K562 (cell line): ENCODE results near the gene RPTOR. TPM values are rescaled to one million over a fixed set of nuclear protein-coding genes. Genes with fewer than 3 reads are reported as not detected.

Experiments used
- ATAC-seq: fragments of 200-7000 bp; cut with Tn5 transposase; 3 replicates; pipeline ENCODE4 v1.9.1; 2020; ENCODE audit warnings: moderate library complexity
- BruUV-seq: library from RNA; stranded (reverse); fragments of 400-500 nt; replicated peaks from 2 replicates; lab custom pipeline; 2021; lab: Mats Ljungman, UMichigan
- CTCF ChIA-PET: fragments of 300-600 bp; formaldehyde crosslinking; extraction: SDS; loops from one replicate; lab custom pipeline; 2021; ENCODE audit warnings: low intra/inter-chr PET ratio; lab: Yijun Ruan, JAX
- POLR2A ChIA-PET: fragments of 300-600, 350-650 bp; sonication (Branson Sonifier 250); formaldehyde crosslinking; extraction: SDS; loops from one replicate; lab custom pipeline; 2021; ENCODE audit warnings: antibody characterized with exemption, inconsistent platforms; lab: Yijun Ruan, JAX
- DNase-seq, 4 experiments: peaks; one replicate each; pipeline versions ENCODE4 v3.0.0 to v3.0.0-alpha.2; 2011 to 2018; ENCODE audit warnings: low spot score in 3 of 4, mixed read lengths in 3 of 4; ENCODE audit errors: extremely low read depth in 1 of 4
- FAIRE-seq: peaks from 2 replicates; lab custom pipeline; 2011; peaks lifted over from hg19 to GRCh38; lab: Jason Lieb, UNC
- H2AFZ ChIP-seq: 2 replicates; pipeline ENCODE4 v1.6.0; 2011; ENCODE audit warnings: low read depth, low read length, control low read depth, inconsistent platforms
- H3K27ac ChIP-seq: fragments of 200-600 bp; 3 replicates; pipeline ENCODE4 v1.8.0; 2011; ENCODE audit warnings: low read depth, mild to moderate bottlenecking, control low read depth, inconsistent platforms, low read length, moderate library complexity, mixed read lengths; ENCODE audit errors: extremely low read depth
- H3K27me3 ChIP-seq, 2 experiments: fragments of 300-600 bp in 1 of 2; 2 replicates in 1 of 2; 3 replicates in 1 of 2; pipeline versions ENCODE4 v1.6.0 to v1.8.0; 2011; ENCODE audit warnings: inconsistent platforms in 2 of 2, low read length in 2 of 2, mild to moderate bottlenecking in 1 of 2, mixed read lengths in 1 of 2, moderate library complexity in 1 of 2; ENCODE audit not compliant: control insufficient read depth in 2 of 2, insufficient read depth in 2 of 2
- H3K36me3 ChIP-seq: fragments of 300-600 bp; 3 replicates; pipeline ENCODE4 v1.8.0; 2011; ENCODE audit warnings: mild to moderate bottlenecking, low read length, inconsistent platforms; ENCODE audit not compliant: control insufficient read depth, insufficient read depth
- H3K4me1 ChIP-seq, 2 experiments: fragments of 200-600 bp in 1 of 2; replicated peaks in 1 of 2; 2 replicates in 1 of 2; 3 replicates in 1 of 2; pipeline versions ENCODE4 v1.5.1 to v1.8.0; 2011; ENCODE audit warnings: inconsistent platforms in 2 of 2, low read length in 2 of 2, mild to moderate bottlenecking in 1 of 2, mixed read lengths in 1 of 2, moderate library complexity in 1 of 2; ENCODE audit not compliant: control insufficient read depth in 2 of 2, insufficient read depth in 2 of 2
- H3K4me2 ChIP-seq: 2 replicates; pipeline ENCODE4 v1.6.1; 2011; ENCODE audit warnings: low read length, control low read depth, inconsistent platforms, mixed read lengths; ENCODE audit not compliant: insufficient read depth
- H3K4me3 ChIP-seq: fragments of 200-600 bp; sonication (generic), shearing (Covaris generic); 2 replicates; pipeline ENCODE4 v1.5.1; 2016; ENCODE audit warnings: control low read depth, inconsistent platforms
- H3K79me2 ChIP-seq: fragments of 200-600 bp; 3 replicates; pipeline ENCODE4 v1.8.0; 2011; ENCODE audit warnings: low read length, inconsistent platforms; ENCODE audit not compliant: control insufficient read depth, insufficient read depth
- H3K9ac ChIP-seq, 2 experiments: 2 replicates each; pipeline versions ENCODE4 v1.6.0 to v1.6.1; 2011; ENCODE audit warnings: low read depth in 2 of 2, low read length in 2 of 2, control low read depth in 1 of 2, inconsistent platforms in 1 of 2, mild to moderate bottlenecking in 1 of 2, mixed read lengths in 1 of 2; ENCODE audit not compliant: insufficient read depth in 1 of 2
- H3K9me1 ChIP-seq: one replicate; pipeline ENCODE4 v1.6.0; 2011; ENCODE audit warnings: inconsistent platforms, mild to moderate bottlenecking, low read length, moderate library complexity; ENCODE audit not compliant: control insufficient read depth, insufficient read depth
- H3K9me3 ChIP-seq: replicated peaks from 2 replicates; pipeline ENCODE4 v1.5.1; 2011; ENCODE audit warnings: low read depth, low read length, inconsistent platforms; ENCODE audit not compliant: control insufficient read depth, insufficient read depth
- H4K20me1 ChIP-seq: replicated peaks from 2 replicates; pipeline ENCODE4 v1.6.1; 2011; ENCODE audit warnings: low read length, inconsistent platforms, mixed read lengths; ENCODE audit not compliant: control insufficient read depth, insufficient read depth
- BRD4 ChIP-seq: fragments of 200-600 bp; sonication (generic); IDR thresholded peaks from 2 replicates; pipeline ENCODE4 v1.6.1; 2017; ENCODE audit warnings: inconsistent platforms
- CHD2 ChIP-seq: IDR thresholded peaks from 2 replicates; pipeline ENCODE4 v1.6.1; 2011; ENCODE audit warnings: low read depth, low read length
- CREB1 ChIP-seq, 2 experiments: sonication (generic) in 1 of 2; formaldehyde crosslinking in 1 of 2; IDR thresholded peaks; 2 replicates each; pipeline versions ENCODE4 v1.6.1 to v1.8.0; 2012 to 2022; ENCODE audit warnings: inconsistent platforms in 1 of 2, mild to moderate bottlenecking in 1 of 2, missing genetic modification reagents in 1 of 2, moderate library complexity in 1 of 2
- CREM ChIP-seq: IDR thresholded peaks from 2 replicates; pipeline ENCODE4 v1.6.1; 2014; ENCODE audit warnings: antibody characterized with exemption, low read depth
- HDAC3 ChIP-seq: fragments of 450-650 bp; IDR thresholded peaks from 2 replicates; pipeline ENCODE4 v1.6.1; 2018; ENCODE audit warnings: borderline replicate concordance, mild to moderate bottlenecking, moderate library complexity; ENCODE audit not compliant: partially characterized antibody
- LARP7 ChIP-seq: fragments of 450-650 bp; IDR thresholded peaks from 2 replicates; pipeline ENCODE4 v1.6.1; 2016
- MAZ ChIP-seq, 2 experiments: fragments of 450-650 bp in 1 of 2; sonication (generic) in 1 of 2; formaldehyde crosslinking; IDR thresholded peaks in 1 of 2; conservative IDR thresholded peaks in 1 of 2; 2 replicates each; pipeline versions ENCODE4 v1.4.0 to v1.5.0; 2020; ENCODE audit warnings: mild to moderate bottlenecking in 1 of 2, missing genetic modification reagents in 1 of 2
- MNT ChIP-seq, 2 experiments: fragments of 450-650 bp; conservative IDR thresholded peaks; 2 replicates each; pipeline ENCODE4 v1.6.1; 2017; ENCODE audit warnings: mild to moderate bottlenecking in 2 of 2, moderate library complexity in 2 of 2
- PCBP1 ChIP-seq: fragments of 200-400 bp; formaldehyde crosslinking; IDR thresholded peaks from 2 replicates; pipeline ENCODE4 v1.6.1; 2018; ENCODE audit warnings: mild to moderate bottlenecking, low read depth, low read length; ENCODE audit not compliant: poor library complexity, severe bottlenecking
- PURB ChIP-seq: sonication (generic); formaldehyde crosslinking; IDR thresholded peaks from 2 replicates; pipeline ENCODE4 v1.9.0; 2021; ENCODE audit warnings: low read depth, mild to moderate bottlenecking, missing genetic modification reagents
- RAD51 ChIP-seq: fragments of 450-650 bp; IDR thresholded peaks from 2 replicates; pipeline ENCODE4 v1.7.1; 2016; ENCODE audit warnings: low read depth, mild to moderate bottlenecking, borderline replicate concordance
- RBM39 ChIP-seq: fragments of 200-400 bp; formaldehyde crosslinking; optimal IDR thresholded peaks from 2 replicates; pipeline ENCODE3; 2018; ENCODE audit warnings: low read depth, low read length
- STAG1 ChIP-seq: sonication (generic); formaldehyde crosslinking; IDR thresholded peaks from 2 replicates; pipeline ENCODE4 v1.5.0; 2020; ENCODE audit warnings: missing genetic modification reagents, borderline replicate concordance
- TAF15 ChIP-seq: fragments of 200-400 bp; formaldehyde crosslinking; IDR thresholded peaks from 2 replicates; pipeline ENCODE4 v1.6.1; 2017; ENCODE audit warnings: mild to moderate bottlenecking, low read depth, low read length, moderate library complexity
- ZBTB26 ChIP-seq: fragments of 450-650 bp; formaldehyde crosslinking; IDR thresholded peaks from 2 replicates; pipeline ENCODE4 v1.4.0; 2022; ENCODE audit warnings: missing genetic modification characterization
- ZNF12 ChIP-seq: sonication (generic); formaldehyde crosslinking; IDR thresholded peaks from 2 replicates; pipeline ENCODE4 v1.4.0; 2020; ENCODE audit warnings: mild to moderate bottlenecking, missing genetic modification reagents
- ZNF436 ChIP-seq: fragments of 250-450, 450-650 bp; sonication (Bioruptor Pico); formaldehyde crosslinking; IDR thresholded peaks from 2 replicates; pipeline ENCODE4 v1.7.0; 2020; ENCODE audit warnings: mild to moderate bottlenecking
- ZNF57 ChIP-seq: fragments of 450-650 bp; formaldehyde crosslinking; IDR thresholded peaks from 2 replicates; pipeline ENCODE4 v1.4.0; 2020; ENCODE audit warnings: mild to moderate bottlenecking, moderate library complexity
- ZNF717 ChIP-seq: fragments of 250-450 bp; sonication (Bioruptor Pico); IDR thresholded peaks from 2 replicates; pipeline ENCODE4 v1.5.0; 2021
- WGBS: fragments of 100-300 bp; shearing (Covaris generic); methylation state at CpG from one replicate; pipeline ENCODE4 v1.1.6; 2016; ENCODE audit warnings: low coverage, mixed read lengths; ENCODE audit not compliant: insufficient coverage; ENCODE audit errors: missing lambda C conversion rate; 5-methylcytosine and 5-hydroxymethylcytosine counted together
- in situ Hi-C: fragments of 300-500 bp; cut with MboI; formaldehyde crosslinking; loops from 4 replicates; pipeline ENCODE4 v1.15.0; 2018; ENCODE audit warnings: inconsistent platforms, mixed read lengths
- intact Hi-C: fragments of 100-400 bp; cut with micrococcal nuclease; formaldehyde crosslinking; loops from 2 replicates; pipeline ENCODE4 v1.14.2; 2022
- polyA plus RNA-seq, 8 experiments: library from polyadenylated mRNA; depleted of rRNA in 4 of 8; stranded (reverse) in 5 of 8; unstranded in 3 of 8; fragments of >200 nt; fragmentation: Nextera tagmentation in 2 of 8; fragmentation: Illumina TruSeq in 1 of 8; extraction: Ambion mirVana in 2 of 8; extraction: Trizol in 1 of 8; gene quantifications; 2 replicates each; pipeline versions ENCODE4 v1.2.1 to v1.2.3, GENCODE V29; 2011 to 2014; ENCODE audit warnings: inconsistent platforms in 1 of 8, missing spikeins in 1 of 8
- total RNA-seq, 7 experiments: library from RNA; depleted of rRNA in 6 of 7; stranded (reverse); fragments of >200 nt in 6 of 7; fragmentation: Illumina TruSeq in 2 of 7; extraction: Trizol in 2 of 7; gene quantifications; 2 replicates each; pipeline versions ENCODE4 v1.2.1 to v1.2.3, GENCODE V29; 2011 to 2021; ENCODE audit warnings: low replicate concordance in 1 of 7

Gene RPTOR
- total and polyA plus RNA-seq, 9 of the 15 experiments (the other 6 are each of a cell fraction or from before 2014, with no cell fraction given), result 0.24 to 54.1 (median 10.2) TPM

- ChIA-PET CTCF (interaction anchor here (0.7 to 5.7 kb wide), 2 partner anchors 36 to 109 kb away, joined by 7 to 64 read pairs; no protein-coding TSS in a partner anchor), POLR2A (interaction anchor here (0.6 to 2.7 kb wide), 4 partner anchors 11 to 537 kb away, joined by 3 to 8 read pairs (median 6); no protein-coding TSS in a partner anchor)
- H3K27me3 ChIP-seq, result no peaks in the 10 kb centered on the region
- no peaks in the 10 kb centered on the region for H3K9me3 ChIP-seq
- 6% methylated on average over 64 of the region's 90 CpGs for WGBS
- peak overlapping the region; percentile 70 for H3K27ac ChIP-seq
- peaks cover 9 to 72% of the 10 kb centered on the region in 2 experiments; a peak in 4 of 5 replicates for H3K4me1 ChIP-seq
- H3K9me1 ChIP-seq, result no peaks in the 10 kb centered on the region
- H3K4me3 ChIP-seq, result peak overlapping the region; percentile 97
- peak; percentile 49 for ATAC-seq
- DNase-seq, result peak in 1 of 4 experiments; percentile 72
- peaks cover 21% of the 10 kb centered on the region; the same call in 1 of the 3 replicates for H3K36me3 ChIP-seq
- no peak for FAIRE-seq
- no peaks in the 10 kb centered on the region for H4K20me1 ChIP-seq
- in situ Hi-C loops (no loop called here), intact Hi-C loops (no loop called here)
- peak overlapping the region; percentile 85 to 96 for H3K9ac ChIP-seq
- peak overlapping the region; percentile 78 for H3K4me2 ChIP-seq
- peaks cover 20% of the 10 kb centered on the region for H3K79me2 ChIP-seq
- no TSS peak for BruUV-seq
- H2AFZ ChIP-seq, result peak overlapping the region; percentile 98; the same call in 1 of the 2 replicates
- TF ChIP-seq BRD4 (no peak), ZNF717 (CRISPR knock-in tag) (no peak), RAD51 (no peak), CHD2 (no peak), ZNF436 (no peak), CREM (no peak), TAF15 (no peak), STAG1 (CRISPR knock-in tag) (no peak), MNT (conservative IDR thresholded peaks at IDR 0.05) (no peak), ZNF57 (CRISPR knock-in tag) (no peak), ZNF12 (CRISPR knock-in tag) (no peak), RBM39 (no peak), PURB (CRISPR knock-in tag) (no peak), ZBTB26 (CRISPR knock-in tag) (no peak), LARP7 (no peak), CREB1 (IDR thresholded peaks at IDR 0.05) (no peak), CREB1 (CRISPR knock-in tag; IDR thresholded peaks at IDR 0.05) (no peak), MAZ (CRISPR knock-in tag; conservative IDR thresholded peaks at IDR 0.05 in 1 of 2, IDR thresholded peaks at IDR 0.05 in 1 of 2) (peak in 1 of 2 experiments; percentile 18; a peak in 1 of 4 replicates), HDAC3 (no peak), PCBP1 (no peak)
Observed at GRCh38 chr17:80992077-80992947, 447.7 kb downstream of the RPTOR start.
